ENCODE measurements around the gene ABHD12.

DNA sequence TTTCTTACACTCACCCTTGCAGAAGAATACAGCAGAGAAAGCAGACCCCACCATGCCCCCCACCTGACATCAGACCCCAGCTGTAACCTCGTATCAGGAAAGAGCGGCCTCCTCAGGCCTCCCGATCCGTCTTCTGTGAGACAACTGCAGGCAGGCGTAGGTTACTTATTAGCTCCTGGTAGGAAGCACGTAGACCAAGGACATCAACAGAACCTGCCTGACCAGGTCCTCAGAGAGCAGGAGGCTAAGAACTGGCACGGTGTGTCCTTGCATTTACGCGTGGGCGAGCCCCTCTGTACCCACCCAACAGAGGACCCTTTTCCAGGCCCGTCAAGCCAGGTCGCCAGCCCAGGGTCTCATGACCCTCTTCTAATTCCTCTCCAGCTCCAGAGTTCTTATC, 51.0 kb downstream of the ABHD12 start:
- TF ChIP-seq, protein P1, sequence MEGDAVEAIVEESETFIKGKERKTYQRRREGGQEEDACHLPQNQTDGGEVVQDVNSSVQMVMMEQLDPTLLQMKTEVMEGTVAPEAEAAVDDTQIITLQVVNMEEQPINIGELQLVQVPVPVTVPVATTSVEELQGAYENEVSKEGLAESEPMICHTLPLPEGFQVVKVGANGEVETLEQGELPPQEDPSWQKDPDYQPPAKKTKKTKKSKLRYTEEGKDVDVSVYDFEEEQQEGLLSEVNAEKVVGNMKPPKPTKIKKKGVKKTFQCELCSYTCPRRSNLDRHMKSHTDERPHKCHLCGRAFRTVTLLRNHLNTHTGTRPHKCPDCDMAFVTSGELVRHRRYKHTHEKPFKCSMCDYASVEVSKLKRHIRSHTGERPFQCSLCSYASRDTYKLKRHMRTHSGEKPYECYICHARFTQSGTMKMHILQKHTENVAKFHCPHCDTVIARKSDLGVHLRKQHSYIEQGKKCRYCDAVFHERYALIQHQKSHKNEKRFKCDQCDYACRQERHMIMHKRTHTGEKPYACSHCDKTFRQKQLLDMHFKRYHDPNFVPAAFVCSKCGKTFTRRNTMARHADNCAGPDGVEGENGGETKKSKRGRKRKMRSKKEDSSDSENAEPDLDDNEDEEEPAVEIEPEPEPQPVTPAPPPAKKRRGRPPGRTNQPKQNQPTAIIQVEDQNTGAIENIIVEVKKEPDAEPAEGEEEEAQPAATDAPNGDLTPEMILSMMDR (IDR thresholded peaks at IDR 0.05), result no peak
- no peak for TF ChIP-seq EZH2 (IDR thresholded peaks at IDR 0.05; ENCODE audit: borderline replicate concordance, insufficient read depth, low read depth, low read length, poor library complexity, severe bottlenecking)
